ENCODE results near the gene NEUROG2. TPM values are rescaled to one million over a fixed set of nuclear protein-coding genes. Genes with fewer than 3 reads are reported as not detected.
A peak's percentile ranks its signal among the peaks of the same experiment; 100 is the strongest.
"Not testable (repeated sequence)": the region's sequence is repeated elsewhere in the genome, so short reads cannot be mapped to it uniquely, and the experiment has no call there.

The NEUROG2 gene
- total RNA-seq, 2 experiments from 2014 or later, result not detected

DNA sequence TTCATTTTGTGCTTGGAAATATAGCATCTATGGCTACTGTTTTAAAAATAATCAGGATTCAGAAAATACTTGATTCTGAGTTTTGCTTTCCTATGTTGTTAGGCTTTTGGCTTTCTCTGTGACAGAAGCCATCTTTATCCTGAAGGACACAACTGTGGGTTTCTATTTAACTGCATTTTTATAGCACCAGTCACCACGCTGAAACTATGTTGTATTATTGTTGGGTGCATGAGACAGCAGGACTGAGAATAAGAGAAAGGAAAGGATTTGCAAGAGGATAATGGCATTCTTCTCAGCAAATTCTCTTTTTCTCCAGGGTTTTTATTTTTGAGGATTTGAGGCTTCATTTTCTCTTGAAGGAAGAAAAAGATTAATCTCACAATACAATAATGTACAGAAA, 10.1 kb upstream of the NEUROG2 start:
- ChIA-PET CTCF (no interaction called here), POLR2A (interaction anchor here (0.7 kb wide), 1 partner anchor 246 kb away, joined by 3 read pairs; no protein-coding TSS in a partner anchor)
- H3K9me3 ChIP-seq (ENCODE audit: control insufficient read depth in 1 of 2, insufficient read depth in 1 of 2, low read length in 2 of 2), result peaks cover 0 to 17% of the 10 kb centered on the region in 2 experiments
- TF ChIP-seq, protein P1, sequence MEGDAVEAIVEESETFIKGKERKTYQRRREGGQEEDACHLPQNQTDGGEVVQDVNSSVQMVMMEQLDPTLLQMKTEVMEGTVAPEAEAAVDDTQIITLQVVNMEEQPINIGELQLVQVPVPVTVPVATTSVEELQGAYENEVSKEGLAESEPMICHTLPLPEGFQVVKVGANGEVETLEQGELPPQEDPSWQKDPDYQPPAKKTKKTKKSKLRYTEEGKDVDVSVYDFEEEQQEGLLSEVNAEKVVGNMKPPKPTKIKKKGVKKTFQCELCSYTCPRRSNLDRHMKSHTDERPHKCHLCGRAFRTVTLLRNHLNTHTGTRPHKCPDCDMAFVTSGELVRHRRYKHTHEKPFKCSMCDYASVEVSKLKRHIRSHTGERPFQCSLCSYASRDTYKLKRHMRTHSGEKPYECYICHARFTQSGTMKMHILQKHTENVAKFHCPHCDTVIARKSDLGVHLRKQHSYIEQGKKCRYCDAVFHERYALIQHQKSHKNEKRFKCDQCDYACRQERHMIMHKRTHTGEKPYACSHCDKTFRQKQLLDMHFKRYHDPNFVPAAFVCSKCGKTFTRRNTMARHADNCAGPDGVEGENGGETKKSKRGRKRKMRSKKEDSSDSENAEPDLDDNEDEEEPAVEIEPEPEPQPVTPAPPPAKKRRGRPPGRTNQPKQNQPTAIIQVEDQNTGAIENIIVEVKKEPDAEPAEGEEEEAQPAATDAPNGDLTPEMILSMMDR (IDR thresholded peaks at IDR 0.05), result no peak
- no peak for DNase-seq
- Mint-ChIP-seq H3K36me3 (ENCODE audit: low read depth) (no peaks in the 10 kb centered on the region), H3K4me3 (peak overlapping the region; percentile 2), H3K4me1 (ENCODE audit: low read depth) (peaks cover 34% of the 10 kb centered on the region), H3K9me3 (peaks cover 6% of the 10 kb centered on the region), H3K27me3 (peaks cover 73% of the 10 kb centered on the region), H3K27ac (no peak overlapping the region)
- H3K36me3 ChIP-seq (ENCODE audit: insufficient read depth, low read length), result no peaks in the 10 kb centered on the region
- no peak overlapping the region for H3K4me3 ChIP-seq (ENCODE audit: low read length)
- no peak overlapping the region for H3K27ac ChIP-seq (ENCODE audit: low read depth in 1 of 2, low read length in 2 of 2)
- H3K4me1 ChIP-seq (ENCODE audit: insufficient read depth, low read length), result peaks cover 27% of the 10 kb centered on the region
- H3K27me3 ChIP-seq (ENCODE audit: control insufficient read depth in 1 of 2, insufficient read depth in 2 of 2, low read length in 2 of 2), result peaks cover 35 to 37% of the 10 kb centered on the region in 2 experiments
- intact Hi-C loops (cut with DNase I, micrococcal nuclease), result no loop called here
- no peak for ATAC-seq (ENCODE audit: poor library complexity)

DNA sequence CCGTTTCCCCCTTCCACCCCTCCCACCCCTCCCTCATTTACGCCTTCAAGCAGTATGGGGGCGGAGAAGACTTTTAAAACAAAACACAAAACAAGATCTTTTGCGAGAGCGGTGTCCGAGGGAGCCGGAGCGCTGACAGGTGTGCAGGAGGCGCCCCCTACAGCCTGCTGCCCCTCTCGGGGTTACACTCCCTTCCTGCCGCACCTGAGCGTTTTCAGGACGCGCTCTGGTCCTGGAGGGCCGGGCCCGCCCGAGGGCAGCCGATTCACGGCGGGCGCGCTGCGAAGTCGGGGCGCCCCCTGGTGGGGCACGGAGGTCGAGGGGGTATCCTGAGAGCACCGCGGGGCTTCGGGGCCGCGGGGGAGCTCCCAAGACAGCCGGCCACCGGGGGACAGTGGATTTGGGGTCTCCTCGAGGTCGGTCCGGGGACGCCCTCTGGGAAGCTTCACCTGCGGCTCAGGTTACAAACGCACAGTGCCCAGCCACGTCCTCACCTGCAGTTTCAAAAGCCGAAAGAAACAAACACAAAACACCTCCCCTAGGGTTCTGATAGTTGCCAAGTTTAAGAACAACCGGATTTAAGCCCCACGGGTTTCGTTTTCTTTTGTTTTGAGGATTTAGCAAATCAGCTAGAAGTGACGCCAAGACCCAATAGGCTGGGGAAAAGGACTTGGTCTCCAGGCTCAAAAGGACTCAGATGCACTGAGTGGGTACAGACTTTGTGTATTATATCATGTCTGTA, 8.0 kb upstream of the NEUROG2 start:
- H3K36me3 ChIP-seq (ENCODE audit: insufficient read depth, low read length), result no peaks in the 10 kb centered on the region
- TF ChIP-seq, protein P1 (IDR thresholded peaks at IDR 0.05), result peak; percentile 74
- H3K27me3 ChIP-seq (ENCODE audit: control insufficient read depth in 1 of 2, insufficient read depth in 2 of 2, low read length in 2 of 2), result peaks cover 50 to 51% of the 10 kb centered on the region in 2 experiments
- Mint-ChIP-seq H3K27ac (no peak overlapping the region), H3K27me3 (peaks cover 78% of the 10 kb centered on the region), H3K4me3 (peak overlapping the region; percentile 89), H3K9me3 (peaks cover 6% of the 10 kb centered on the region), H3K36me3 (ENCODE audit: low read depth) (no peaks in the 10 kb centered on the region), H3K4me1 (ENCODE audit: low read depth) (peaks cover 51% of the 10 kb centered on the region)
- peaks cover 35% of the 10 kb centered on the region for H3K4me1 ChIP-seq (ENCODE audit: insufficient read depth, low read length)
- ChIA-PET CTCF (interaction anchor here (0.6 to 1.6 kb wide), 8 partner anchors 9 to 310 kb away, joined by 3 to 7 read pairs (median 4); no protein-coding TSS in a partner anchor), POLR2A (interaction anchor here (0.7 to 1.4 kb wide), 3 partner anchors 114 to 292 kb away, joined by 3 to 4 read pairs (median 3); partner anchors contain the start of gene AP1AR)
- H3K4me3 ChIP-seq (ENCODE audit: low read length), result peak overlapping the region; percentile 51
- H3K9me3 ChIP-seq (ENCODE audit: control insufficient read depth in 1 of 2, insufficient read depth in 1 of 2, low read length in 2 of 2), result peaks cover 9 to 28% of the 10 kb centered on the region in 2 experiments
- intact Hi-C loops (cut with DNase I, micrococcal nuclease), result loop anchor here (1.0 to 5.0 kb wide), 7 partner anchors 113 to 425 kb away; partner anchors contain the start of genes AP1AR (in 2 of the 2), LARP7 (in 1 of the 2) and ZGRF1 (in 1 of the 2)
- no peak overlapping the region for H3K27ac ChIP-seq (ENCODE audit: low read depth in 1 of 2, low read length in 2 of 2)
- DNase-seq (peak; percentile 49 to 83 (median 70)), ATAC-seq (ENCODE audit: poor library complexity) (peak; percentile 82)

DNA sequence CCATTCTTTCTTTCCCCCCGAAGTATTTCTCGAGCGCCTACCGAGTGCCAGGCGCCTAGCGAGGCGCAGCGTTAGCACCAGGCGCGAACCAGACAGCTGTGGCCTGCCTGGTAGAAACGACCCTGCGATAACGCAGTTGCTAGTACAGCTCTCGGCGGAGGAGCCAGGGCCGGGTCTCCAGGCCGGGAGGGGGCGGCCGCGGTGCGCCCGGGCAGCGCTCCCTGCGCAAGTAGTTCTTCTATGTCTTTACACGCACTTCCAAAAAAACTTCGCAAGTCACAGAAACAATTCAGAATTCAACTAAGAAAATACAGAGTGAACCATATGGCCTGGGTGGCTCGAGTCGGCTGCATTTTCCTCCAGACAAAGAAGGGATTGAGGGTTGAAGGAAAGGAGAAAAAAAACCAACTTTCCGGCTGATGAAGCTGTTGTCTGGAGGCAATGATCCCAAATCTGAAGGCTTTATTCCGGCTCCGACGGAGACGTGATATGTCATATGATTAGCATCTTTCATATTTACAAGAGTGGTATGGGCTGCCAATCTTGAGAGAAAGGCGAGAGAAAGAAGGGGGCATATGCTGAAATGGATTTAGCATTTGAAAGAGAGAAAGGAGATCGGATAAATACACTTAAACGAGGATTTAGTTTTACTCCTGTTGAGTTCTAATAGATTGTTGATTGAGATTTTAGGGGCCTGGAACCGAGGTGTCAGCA, 7.2 kb upstream of the NEUROG2 start:
- ATAC-seq (ENCODE audit: poor library complexity) (peak; percentile 51), DNase-seq (peak in 8 of 14 experiments; percentile 22 to 73 (median 45))
- TF ChIP-seq, protein P1 (IDR thresholded peaks at IDR 0.05), result no peak
- H3K27me3 Mint-ChIP-seq, result peaks cover 84% of the 10 kb centered on the region
- ChIA-PET POLR2A (interaction anchor here (0.7 to 1.4 kb wide), 3 partner anchors 115 to 291 kb away, joined by 3 to 4 read pairs (median 3); partner anchors contain the start of gene AP1AR), CTCF (interaction anchor here (0.8 to 1.5 kb wide), 5 partner anchors 11 to 309 kb away, joined by 3 to 8 read pairs (median 4); no protein-coding TSS in a partner anchor)
- Histone ChIP-seq H3K9me3 (ENCODE audit: control insufficient read depth in 1 of 2, insufficient read depth in 1 of 2, low read length in 2 of 2) (peaks cover 9 to 28% of the 10 kb centered on the region in 2 experiments), H3K4me1 (ENCODE audit: insufficient read depth, low read length) (peaks cover 35% of the 10 kb centered on the region), H3K27ac (ENCODE audit: low read depth in 1 of 2, low read length in 2 of 2) (no peak overlapping the region), H3K27me3 (ENCODE audit: control insufficient read depth in 1 of 2, insufficient read depth in 2 of 2, low read length in 2 of 2) (peaks cover 56 to 59% of the 10 kb centered on the region in 2 experiments), H3K4me3 (ENCODE audit: low read length) (peak overlapping the region; percentile 51), H3K36me3 (ENCODE audit: insufficient read depth, low read length) (no peaks in the 10 kb centered on the region)
- H3K36me3 Mint-ChIP-seq (ENCODE audit: low read depth), result no peaks in the 10 kb centered on the region
- H3K4me1 Mint-ChIP-seq (ENCODE audit: low read depth), result peaks cover 58% of the 10 kb centered on the region
- intact Hi-C loops (cut with DNase I, micrococcal nuclease), result loop anchor here (1.0 to 5.0 kb wide), 3 partner anchors 114 to 291 kb away; partner anchors contain the start of genes AP1AR (in 2 of the 2), LARP7 (in 1 of the 2) and ZGRF1 (in 1 of the 2)
- no peak overlapping the region for H3K27ac Mint-ChIP-seq
- H3K9me3 Mint-ChIP-seq, result peaks cover 6% of the 10 kb centered on the region
- peak overlapping the region; percentile 89 for H3K4me3 Mint-ChIP-seq

DNA sequence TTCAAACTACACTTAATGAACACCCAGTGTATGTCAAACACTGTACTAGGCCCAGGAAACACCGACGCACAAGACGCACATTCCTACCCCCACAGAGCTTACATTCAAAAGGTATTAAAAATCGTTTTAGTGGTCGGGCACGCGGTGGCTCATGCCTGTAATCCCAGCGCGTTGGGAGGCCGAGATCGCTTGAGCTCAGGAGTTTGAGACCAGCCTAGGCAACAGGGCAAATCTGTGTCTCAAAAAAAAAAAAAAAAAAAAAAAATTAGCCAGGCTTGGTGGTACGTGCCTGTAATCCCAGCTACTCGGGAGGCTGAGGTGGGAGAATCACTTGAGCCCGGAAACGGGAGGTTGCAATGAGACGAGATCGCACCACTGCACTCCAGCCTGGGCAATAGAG, 6.5 kb upstream of the NEUROG2 start:
- H3K27ac Mint-ChIP-seq; DNase-seq; H3K36me3 Mint-ChIP-seq (ENCODE audit: low read depth); H3K27ac ChIP-seq (ENCODE audit: low read depth in 1 of 2, low read length in 2 of 2); H3K36me3 ChIP-seq (ENCODE audit: insufficient read depth, low read length); H3K9me3 Mint-ChIP-seq; POLR2A ChIA-PET; ATAC-seq (ENCODE audit: poor library complexity): not testable (repeated sequence)
- Mint-ChIP-seq H3K27me3 (peaks cover 91% of the 10 kb centered on the region), H3K4me3 (peak overlapping the region; percentile 89), H3K4me1 (ENCODE audit: low read depth) (peaks cover 65% of the 10 kb centered on the region)
- H3K4me3 ChIP-seq (ENCODE audit: low read length), result peak overlapping the region; percentile 51
- peaks cover 9 to 28% of the 10 kb centered on the region in 2 experiments for H3K9me3 ChIP-seq (ENCODE audit: control insufficient read depth in 1 of 2, insufficient read depth in 1 of 2, low read length in 2 of 2)
- peaks cover 60 to 66% of the 10 kb centered on the region in 2 experiments for H3K27me3 ChIP-seq (ENCODE audit: control insufficient read depth in 1 of 2, insufficient read depth in 2 of 2, low read length in 2 of 2)
- intact Hi-C loops (cut with DNase I, micrococcal nuclease), result loop anchor here (5.0 kb wide), 2 partner anchors 115 to 290 kb away; partner anchors contain the start of genes AP1AR (in 2 of the 2), LARP7 (in 1 of the 2) and ZGRF1 (in 1 of the 2)
- peaks cover 36% of the 10 kb centered on the region for H3K4me1 ChIP-seq (ENCODE audit: insufficient read depth, low read length)
- CTCF ChIA-PET, result interaction anchor here (0.8 to 1.4 kb wide), 3 partner anchors 10 to 194 kb away, joined by 3 to 8 read pairs (median 3); no protein-coding TSS in a partner anchor

Data from CD4-positive, alpha-beta T cell (primary cell).